HG02970 (cell line): ENCODE measurements around the gene SLC16A6.
"Not testable (repeated sequence)": the region's sequence is repeated elsewhere in the genome, so short reads cannot be mapped to it uniquely, and the experiment has no call there.

ENCODE experiments used
- ATAC-seq: cut with Tn5 transposase; IDR thresholded peaks from one replicate; pipeline ENCODE4 v1.9.1; 2021; ENCODE audit warnings: mild to moderate bottlenecking, moderate library complexity, moderate number of reproducible peaks; ENCODE audit not compliant: unreplicated experiment, low FRiP score

SLC16A6 gene

DNA sequence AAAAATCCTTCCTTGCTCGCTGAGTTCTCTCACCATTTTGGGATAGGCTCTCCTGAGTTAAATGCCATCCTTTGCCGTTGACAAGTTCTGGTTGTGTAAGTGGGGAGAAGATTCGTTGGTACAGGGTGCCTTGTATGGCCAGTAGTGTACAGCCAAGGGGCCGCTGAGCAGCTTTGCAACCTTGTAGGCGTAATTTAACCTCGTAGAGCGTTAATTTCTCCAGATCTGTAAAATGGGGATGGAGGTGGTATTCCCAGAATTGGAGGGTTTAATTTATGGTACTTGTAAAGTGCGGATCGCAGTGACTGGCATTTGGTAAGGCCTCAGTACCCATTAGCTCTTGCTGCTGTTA lies 1.7 kb upstream of the SLC16A6 start:
- ATAC-seq, result no peak

DNA sequence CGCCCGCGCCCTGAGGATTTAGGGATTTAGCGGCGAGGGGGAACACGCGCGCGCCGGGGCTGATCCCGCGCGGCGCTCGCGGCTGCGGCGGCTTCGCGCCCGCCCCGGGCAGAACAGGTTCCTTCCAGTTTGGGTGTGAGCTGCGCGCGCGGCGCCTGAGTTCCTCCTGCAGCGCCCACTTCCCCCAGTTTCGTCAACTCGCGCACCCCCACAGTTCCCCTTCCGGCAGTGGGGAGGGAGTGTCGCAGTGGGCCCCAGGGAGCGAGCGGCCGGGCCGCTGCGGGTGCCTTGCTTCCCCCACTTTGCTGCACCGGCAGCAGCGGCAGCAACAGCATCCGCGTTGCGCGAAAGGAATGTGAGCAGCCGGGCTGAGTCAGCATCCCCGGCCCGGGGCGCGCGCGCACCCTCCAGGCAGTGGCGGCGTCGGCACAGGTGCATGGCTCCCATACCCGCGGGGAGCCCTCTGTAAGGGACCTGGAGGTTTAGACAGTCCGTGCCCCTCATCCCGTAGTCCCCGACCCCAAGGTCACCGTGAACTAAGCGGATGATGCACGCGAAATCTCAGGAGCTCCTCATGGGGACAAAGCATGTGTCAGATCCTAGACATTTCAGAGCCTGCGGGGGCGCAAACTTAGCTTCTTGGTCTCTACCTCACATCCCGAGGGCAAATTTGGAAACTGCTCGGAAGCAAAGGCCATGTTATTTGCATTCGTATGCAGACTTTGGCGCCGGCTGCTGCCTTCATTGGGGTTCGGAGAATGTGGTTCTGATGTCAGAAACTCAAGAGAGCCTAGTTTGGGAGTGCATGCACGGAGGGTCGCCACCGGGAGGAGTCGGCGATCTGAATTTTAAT lies 1.1 kb upstream of the SLC16A6 start:
- ATAC-seq, result peak; percentile 63

DNA sequence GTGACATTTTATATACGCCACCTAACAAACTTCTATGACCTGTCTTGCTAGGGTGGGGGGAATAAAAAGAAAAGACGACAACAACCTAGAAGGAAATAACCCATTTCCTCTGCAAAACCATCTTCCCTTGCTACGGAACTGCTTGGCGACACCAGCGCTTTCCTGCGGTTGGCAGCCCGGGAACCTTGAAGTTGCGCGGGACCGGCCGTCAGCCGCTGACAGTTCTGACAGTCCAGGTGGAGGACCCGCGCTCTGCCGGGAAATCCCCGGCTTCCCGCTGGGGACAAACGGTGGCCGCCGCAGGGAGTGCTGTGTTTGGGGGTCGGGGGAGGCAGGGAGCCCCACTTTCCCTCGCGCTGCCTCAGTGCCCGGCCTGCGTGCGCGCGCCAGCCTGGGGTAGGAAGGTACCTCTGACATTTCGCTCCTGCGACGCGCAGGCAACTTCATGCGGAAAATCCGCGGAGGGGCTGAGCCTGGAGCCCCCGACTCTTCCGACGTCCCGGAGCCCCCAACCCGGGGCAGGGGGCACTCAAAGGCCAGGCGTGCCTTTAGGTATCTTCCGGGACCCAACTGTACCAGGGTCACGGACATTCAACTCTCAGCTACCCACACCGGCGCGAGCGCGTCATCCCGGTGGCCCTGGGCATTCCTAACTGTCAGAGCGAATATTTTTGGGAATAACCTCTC lies 516 bp downstream of the SLC16A6 start:
- ATAC-seq, result no peak

DNA sequence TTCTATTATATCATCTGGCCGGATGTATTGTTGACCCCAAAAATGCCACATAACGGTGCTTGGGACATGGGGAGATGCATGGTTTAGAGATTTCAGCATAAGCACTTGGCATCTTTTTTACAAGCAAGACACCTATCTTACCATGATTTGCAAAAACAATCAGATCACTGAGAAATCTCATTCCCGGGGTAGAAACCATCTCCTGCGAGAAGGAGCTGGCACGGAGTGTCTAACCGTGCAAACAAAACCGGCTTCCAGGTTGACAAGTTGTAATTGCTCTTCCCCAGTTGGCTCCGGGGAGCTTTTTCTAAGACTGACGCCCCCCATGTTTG lies 1.0 kb downstream of the SLC16A6 start:
- ATAC-seq, result no peak

DNA sequence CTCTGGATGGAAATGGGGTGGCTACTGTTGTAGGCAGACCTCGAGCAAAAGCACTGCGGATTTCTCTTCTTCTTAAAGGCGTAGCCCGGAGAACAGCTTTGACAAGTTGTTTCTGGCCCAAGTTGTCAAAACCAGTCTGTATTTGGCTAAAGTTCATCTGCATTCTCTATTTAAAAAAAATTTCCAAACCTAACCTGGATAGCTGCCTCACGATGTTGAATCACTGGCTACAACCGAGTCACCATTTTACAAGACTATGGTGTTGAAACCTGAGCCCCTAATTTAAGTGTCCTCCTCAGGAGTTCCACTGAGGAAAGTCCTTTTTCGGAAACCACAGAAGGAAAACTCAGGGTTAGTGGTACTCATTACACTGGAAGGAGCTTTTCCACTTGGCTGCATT lies 1.5 kb downstream of the SLC16A6 start:
- no peak for ATAC-seq

DNA sequence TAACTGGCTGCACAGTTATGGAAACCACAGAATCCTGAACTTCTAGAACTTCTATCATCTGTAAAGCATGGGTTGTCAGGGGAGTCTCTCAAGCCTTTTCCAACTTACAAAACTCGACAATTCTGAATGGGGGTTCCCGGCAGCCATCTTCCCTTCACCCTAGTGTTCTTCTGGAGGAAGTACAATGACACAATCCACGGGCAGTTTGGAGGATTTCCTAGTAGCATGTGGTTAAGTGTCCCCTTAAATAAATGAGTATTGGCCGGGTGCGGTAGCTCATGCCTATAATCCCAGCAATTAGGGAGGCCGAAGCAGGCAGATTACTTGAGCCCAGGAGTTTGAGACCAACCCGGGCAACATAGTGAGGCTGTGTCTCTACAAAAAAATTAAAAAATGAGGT lies 2.1 kb downstream of the SLC16A6 start:
- no peak for ATAC-seq

DNA sequence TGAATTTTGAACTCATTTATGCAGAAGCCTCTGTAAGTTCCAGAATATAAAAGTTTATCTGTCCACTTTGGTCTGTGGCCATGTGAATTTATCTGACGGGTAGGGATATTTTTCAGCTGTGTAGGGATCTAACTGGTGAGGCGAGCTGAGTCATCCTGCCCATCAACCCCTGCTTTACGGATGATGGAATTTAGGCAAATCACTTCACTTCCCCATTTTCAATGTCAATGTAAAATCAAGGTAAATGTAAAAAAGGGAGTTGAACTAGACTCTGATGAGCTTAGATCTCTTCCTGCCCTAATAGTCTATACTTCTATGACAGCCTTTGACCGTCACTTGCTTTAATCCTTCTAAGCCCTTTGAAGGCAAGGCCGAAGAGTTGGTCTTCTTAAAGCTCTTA lies 2.6 kb downstream of the SLC16A6 start:
- no peak for ATAC-seq

DNA sequence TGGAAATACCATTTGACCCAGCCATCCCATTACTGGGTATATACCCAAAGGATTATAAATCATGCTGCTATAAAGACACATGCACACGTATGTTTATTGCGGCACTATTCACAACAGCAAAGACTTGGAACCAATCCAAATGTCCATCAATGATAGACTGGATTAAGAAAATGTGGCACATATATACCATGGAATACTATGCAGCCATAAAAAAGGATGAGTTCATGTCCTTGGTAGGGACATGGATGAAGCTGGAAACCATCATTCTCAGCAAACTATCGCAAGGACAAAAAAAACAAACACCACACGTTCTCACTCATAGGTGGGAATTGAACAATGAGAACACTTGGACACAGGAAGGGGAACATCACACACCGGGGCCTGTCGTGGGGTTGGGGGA lies 9.0 kb downstream of the SLC16A6 start:
- ATAC-seq, result not testable (repeated sequence)

DNA sequence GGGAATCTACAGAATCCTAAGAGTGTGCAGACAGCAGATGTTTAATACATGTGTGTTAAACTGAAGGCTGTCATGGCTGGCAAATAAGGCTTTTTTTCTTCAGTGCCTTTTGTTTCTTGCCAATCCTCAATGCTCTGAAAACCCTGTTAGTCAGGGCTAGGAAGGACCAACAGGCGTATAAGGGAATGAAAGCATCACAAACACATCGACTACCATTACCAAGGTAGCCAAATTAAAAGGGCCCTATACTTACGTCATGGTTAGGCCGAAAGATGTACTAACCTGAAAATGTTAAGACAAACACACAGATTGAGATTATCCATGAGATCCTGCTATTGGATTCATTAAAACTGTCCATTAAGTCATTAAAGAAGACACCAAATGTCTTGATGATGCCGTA lies 13.1 kb downstream of the SLC16A6 start:
- no peak for ATAC-seq

DNA sequence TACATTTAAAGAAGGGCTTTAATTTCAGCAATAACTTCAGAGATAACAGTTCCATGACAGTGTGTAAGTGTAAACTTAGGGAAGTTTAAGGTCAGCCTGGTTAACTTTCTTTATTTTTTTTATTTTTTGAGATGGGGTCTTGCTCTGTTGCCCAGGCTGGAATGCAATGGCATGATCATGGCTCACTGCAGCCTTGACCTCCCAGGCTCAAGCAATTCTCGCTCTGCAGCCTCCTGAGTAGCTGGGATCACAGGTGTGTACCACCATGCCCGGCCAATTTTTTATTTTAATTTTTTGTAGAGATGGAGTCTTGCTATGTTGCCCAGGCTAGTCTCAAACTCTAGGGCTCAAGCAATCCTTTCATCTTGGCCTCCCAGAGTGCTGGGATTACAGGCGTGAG lies 14.6 kb downstream of the SLC16A6 start:
- ATAC-seq, result not testable (repeated sequence)

DNA sequence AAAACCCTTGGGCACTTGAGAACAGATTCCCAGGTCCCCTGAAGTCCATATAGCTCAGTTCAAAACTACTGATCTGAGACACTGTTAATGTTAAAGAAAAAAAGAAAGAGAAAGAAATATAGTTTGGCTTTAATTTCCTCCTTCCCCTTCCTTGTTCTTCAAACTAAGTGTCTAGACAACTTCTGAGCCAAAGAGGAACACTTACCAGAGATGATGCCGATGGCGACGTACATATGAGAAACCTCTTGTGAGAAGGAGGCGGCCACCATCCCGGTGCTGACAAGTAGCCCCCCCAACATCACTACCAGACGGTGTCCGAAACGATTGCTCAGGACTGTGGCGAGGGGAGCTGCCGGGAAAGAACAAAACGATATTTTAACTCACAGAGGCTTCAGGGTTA lies 17.2 kb downstream of the SLC16A6 start:
- no peak for ATAC-seq

DNA sequence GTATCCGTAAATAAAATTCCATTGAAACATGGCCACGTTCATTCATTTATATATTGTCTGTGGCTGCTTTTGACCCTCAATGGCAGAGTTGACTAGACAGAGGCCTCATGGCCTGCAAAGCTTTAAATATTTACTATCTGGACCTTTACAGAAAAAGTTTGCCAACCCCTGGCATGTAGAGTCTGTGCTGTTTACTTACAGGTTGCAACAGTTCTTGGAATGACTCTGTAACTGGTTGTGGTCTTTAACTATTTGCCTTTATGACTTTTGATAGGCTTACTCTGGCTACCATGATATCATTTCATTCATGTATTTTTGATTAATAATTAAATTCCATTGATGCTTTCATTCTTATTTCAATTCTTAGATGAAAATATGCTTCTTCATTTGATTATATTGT lies 25.1 kb downstream of the SLC16A6 start:
- ATAC-seq, result not testable (repeated sequence)

DNA sequence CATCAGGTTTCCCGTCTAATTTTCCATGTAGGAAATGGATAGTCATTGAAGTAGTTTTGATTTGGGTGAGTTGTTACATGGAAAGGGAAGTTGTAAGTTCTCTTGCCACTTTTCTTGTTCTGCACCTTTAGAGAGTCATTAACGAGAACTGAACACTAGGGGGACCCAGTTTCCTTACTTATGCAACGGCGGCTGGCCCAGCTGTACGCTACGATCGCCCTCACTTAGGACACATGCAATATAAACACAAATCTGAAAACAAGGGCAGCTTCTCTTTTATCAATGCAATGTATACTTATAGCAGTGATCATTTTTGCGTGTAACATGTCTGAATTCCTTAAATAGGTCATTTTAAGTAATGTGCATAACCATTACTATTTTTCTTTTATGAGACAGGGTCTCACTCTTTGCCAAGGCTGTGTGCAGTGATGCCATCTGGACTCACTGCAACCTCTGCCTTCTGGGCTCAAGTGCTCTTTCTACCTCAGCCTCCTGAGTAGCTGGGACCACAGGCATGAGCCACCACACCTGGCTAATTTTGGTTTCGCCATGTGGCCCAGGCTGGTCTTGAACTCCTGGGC lies 27.7 kb downstream of the SLC16A6 start:
- not testable (repeated sequence) for ATAC-seq

DNA sequence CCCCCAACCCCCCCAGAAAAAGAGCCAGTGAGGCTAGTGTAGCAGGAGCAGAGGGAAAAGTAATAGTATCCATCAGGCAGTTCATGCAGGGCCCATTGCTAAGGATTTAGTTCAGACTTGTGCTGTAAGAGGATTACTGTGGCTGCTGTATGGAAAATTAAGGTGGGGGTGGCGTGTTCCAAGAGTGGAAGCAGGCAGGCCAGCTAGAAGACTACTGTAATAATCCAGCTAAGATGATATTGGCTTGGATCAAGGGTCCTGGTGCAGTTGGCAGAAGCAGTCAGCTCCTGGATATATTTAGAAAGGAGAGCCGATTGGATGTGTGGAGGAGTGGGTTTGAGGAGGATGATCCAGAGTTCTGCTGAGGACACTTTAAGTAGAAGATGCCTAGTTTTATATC lies 28.5 kb downstream of the SLC16A6 start:
- ATAC-seq, result not testable (repeated sequence)

DNA sequence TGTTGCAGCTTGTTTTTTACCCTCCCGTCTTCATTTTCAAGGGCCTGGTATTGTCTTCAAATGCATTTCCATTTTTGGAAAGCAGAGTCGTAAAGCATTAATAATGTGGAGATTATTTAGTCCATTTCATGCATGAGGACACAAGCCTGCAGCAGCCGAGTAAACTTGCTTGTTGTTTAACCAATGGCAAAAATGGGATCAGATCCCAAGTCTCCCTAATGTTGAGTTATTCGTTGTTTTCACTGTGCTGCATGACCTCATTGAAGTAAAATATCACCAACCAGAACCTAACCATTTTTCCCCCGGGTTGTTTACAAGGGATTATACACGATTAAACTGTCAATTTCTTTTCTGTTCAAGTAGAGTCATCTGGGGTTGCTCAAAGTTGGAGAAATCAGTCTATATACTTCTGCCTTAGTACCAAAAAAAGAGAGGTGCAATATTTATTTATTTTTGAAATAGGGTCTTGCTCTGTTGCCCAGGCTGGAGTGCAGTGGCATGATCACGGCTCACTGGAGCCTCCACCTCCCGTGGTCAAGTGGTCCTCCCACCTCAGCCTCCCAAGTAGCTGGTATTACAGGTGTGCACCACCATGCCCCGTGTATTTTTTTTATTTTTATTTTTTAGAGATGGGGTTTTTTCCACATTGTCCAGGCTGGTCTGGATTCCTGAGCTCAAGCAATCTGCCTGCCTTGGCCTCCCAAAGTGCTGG lies 30.7 kb downstream of the SLC16A6 start:
- no peak for ATAC-seq

DNA sequence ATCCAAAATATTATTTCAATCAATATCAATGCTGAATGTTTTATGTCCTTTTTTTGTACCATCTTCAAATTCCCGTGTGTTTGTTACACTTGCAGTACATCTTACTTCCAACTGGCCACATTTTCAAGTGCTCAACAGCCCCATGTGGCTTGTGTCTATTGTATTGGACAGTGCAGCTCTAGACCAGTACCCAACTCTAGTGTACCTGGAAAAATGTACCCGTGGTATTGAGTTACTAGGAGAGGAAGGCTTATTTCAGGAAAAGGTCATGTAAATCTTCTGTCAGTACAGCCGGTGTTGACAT lies 31.3 kb downstream of the SLC16A6 start:
- not testable (repeated sequence) for ATAC-seq

DNA sequence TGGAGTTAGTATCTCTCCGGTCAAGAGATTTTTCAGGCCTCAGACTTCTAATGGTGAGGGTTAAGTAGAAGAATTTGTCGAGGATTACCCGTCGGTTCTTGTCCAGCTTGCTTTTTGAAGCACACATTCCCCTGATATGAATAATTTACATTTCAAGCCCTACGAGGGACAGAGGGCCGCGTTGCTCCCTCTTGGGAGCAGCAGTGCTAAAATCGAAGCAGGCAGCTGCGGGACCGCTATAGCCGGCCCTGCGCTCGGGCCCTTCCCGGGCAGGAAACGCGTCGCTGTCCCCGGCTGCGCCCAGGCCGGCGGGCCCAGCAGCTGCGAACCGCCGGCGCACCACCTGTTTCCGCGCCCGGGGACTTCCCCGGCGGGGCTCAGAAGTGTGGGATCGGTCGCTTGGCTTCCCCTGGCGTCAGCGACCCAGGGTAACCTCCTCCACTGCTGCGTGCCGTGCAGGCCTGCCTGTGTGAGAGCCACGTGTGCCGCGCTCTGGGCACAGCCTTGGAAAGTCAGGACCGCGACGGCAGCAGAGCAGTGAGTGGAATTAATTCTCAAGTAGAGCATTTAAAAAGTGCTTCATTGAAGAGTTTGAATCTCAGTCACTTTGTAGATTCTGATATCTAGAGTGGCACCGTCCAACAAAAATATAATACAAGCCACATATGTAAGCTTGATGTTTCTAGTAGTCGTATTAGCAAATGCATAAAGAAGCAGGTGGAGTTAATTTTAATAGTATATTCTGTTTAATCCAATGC lies 31.9 kb downstream of the SLC16A6 start:
- peak; percentile 84 for ATAC-seq

DNA sequence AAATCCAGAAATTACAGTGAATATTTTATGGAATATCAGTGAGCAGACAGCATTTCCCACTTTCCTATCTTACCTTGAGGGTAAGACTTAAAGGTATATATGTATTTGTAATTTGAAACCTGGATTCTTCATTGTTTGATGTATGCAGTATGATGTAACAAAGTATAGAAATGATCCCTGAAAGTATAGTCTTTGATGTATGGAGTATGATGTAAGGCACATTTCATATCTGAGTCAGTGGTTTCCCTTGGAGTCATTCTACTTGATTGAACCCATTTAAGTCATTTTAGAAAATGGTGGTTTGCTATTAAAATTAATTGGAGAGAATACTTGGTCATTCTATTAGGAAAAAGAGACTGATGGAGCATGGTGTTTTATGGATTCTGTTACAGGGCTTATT lies 33.0 kb downstream of the SLC16A6 start:
- ATAC-seq, result no peak

DNA sequence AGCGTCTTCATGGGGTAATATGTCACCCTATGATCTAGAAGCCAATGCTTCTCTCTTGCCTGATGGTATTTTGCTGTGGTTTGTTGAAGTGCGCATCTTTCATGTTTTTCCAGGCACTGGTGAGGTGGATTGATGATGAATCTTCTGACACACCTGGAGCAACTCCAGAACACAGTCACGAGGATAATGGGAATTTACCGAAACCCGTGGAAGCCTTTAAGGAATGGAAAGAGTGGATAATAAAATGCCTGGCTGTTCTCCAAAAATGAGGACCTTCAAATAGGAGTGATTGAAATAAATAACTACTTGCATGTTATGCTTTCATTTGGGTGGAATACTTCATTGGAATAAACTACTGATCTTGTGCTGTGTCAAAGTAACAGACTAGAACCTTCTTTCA lies 34.2 kb downstream of the SLC16A6 start:
- ATAC-seq, result not testable (repeated sequence)

DNA sequence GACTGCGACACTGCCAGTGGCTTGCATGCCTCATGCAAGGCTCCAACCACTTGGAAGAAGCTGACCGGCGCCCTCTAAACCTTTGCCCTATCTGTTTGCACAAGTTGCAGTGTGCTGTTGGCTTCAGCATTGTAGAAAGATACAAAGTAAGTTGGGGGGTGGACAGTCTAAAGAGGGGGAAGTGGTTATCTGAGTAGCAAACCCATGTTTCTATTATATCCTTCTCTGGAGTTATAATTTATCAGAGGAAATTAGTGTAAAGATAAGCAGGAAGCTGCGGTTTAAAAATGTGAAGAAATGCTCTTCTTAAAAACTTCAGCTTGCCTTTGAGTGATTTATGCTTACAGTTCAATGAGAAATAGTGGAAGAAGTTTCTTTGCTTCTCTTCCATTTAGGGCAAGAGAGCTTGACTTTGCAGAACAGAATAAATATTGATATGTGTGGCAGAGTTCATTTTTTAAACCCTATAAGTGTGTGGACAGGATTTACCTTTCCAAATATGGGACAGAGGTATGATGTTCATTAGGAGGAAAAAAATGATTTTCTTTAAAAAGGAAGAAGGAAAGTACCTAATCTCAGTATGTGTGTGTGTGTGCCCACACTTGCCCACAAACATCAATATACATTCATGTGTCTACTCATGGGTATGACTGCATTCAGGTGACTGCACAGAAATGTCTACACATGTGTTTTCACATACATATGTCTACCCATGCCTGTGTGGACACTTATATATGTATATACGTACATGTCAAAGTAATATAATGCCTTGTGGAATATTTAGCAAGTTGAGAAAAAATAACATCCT lies 35.0 kb downstream of the SLC16A6 start:
- no peak for ATAC-seq
